RWPE1 (cell line): ENCODE measurements around the gene PCDHA12.

ENCODE experiments used
- CTCF ChIA-PET: fragments of 350-600 bp; sonication (Branson Sonifier 250); formaldehyde crosslinking; extraction: SDS; loops from one replicate; lab custom pipeline; 2021; lab: Yijun Ruan, JAX
- POLR2A ChIA-PET: fragments of 400-600 bp; formaldehyde crosslinking; extraction: SDS; loops from one replicate; lab custom pipeline; 2020; ENCODE audit warnings: antibody characterized with exemption; ENCODE audit not compliant: low non-redundant PET; lab: Yijun Ruan, JAX
- DNase-seq: peaks from one replicate; pipeline ENCODE4 v3.0.0; 2012; ENCODE audit warnings: low spot score
- H3K27ac ChIP-seq: fragments of 450-650 bp; 2 replicates; pipeline ENCODE4 v1.5.1; 2017
- CTCF ChIP-seq: fragments of 450-650 bp; conservative IDR thresholded peaks from 2 replicates; pipeline ENCODE4 v1.5.1; 2017; ENCODE audit warnings: low read depth, mild to moderate bottlenecking

Gene PCDHA12

GRCh38 chr5:140926443-140927227 lies 51.5 kb downstream of the PCDHA12 start:
- DNase-seq: peak; percentile 92
- H3K27ac ChIP-seq: peak overlapping the region; percentile 59
- TF ChIP-seq CTCF: peak; percentile 98
- POLR2A ChIA-PET: interaction anchor here (1.0 to 2.0 kb wide), 3 partner anchors 40 to 114 kb away, joined by 5 to 13 read pairs (median 7); no protein-coding TSS in a partner anchor
- CTCF ChIA-PET: interaction anchor here (0.5 to 4.2 kb wide), 36 partner anchors 10 to 1075 kb away, joined by 3 to 85 read pairs (median 4); partner anchors contain the start of genes PCDHA11, PCDHA13, PCDHA8 and PCDHAC2

- ChIA-PET POLR2A (interaction anchor here (1.0 to 2.0 kb wide), 2 partner anchors 40 to 113 kb away, joined by 5 to 13 read pairs; no protein-coding TSS in a partner anchor), CTCF (interaction anchor here (0.5 to 4.2 kb wide), 16 partner anchors 10 to 113 kb away, joined by 3 to 85 read pairs (median 8); partner anchors contain the start of genes PCDHA11, PCDHA8 and PCDHAC2)
- DNase-seq: peak; percentile 39
- no peak for TF ChIP-seq CTCF
- H3K27ac ChIP-seq: peak overlapping the region; percentile 59
Observed at GRCh38 chr5:140927228-140927573, 52.1 kb downstream of the PCDHA12 start.
